GM10248 (cell line): ENCODE measurements around the gene ENC1.

ENCODE experiments used
- CTCF ChIA-PET: fragments of 300-600 bp; sonication (Branson Sonifier 250); formaldehyde crosslinking; extraction: SDS; loops from one replicate; lab custom pipeline; 2021; ENCODE audit warnings: antibody characterized with exemption; lab: Yijun Ruan, JAX
- POLR2A ChIA-PET: fragments of 350-650 bp; sonication (Branson Sonifier 250); formaldehyde crosslinking; extraction: SDS; loops from one replicate; lab custom pipeline; 2020; ENCODE audit warnings: antibody characterized with exemption; lab: Yijun Ruan, JAX
- DNase-seq: peaks from one replicate; pipeline ENCODE4 v3.0.0; 2012; ENCODE audit errors: extremely low spot score
- TF ChIP-seq, protein P1 (sequence below): IDR thresholded peaks from 2 replicates; pipeline ENCODE4 v1.5.1; 2012; ENCODE audit warnings: mild to moderate bottlenecking, low read depth; ENCODE audit errors: extremely low read depth, missing control alignments, control extremely low read depth

The ENC1 gene

DNA sequence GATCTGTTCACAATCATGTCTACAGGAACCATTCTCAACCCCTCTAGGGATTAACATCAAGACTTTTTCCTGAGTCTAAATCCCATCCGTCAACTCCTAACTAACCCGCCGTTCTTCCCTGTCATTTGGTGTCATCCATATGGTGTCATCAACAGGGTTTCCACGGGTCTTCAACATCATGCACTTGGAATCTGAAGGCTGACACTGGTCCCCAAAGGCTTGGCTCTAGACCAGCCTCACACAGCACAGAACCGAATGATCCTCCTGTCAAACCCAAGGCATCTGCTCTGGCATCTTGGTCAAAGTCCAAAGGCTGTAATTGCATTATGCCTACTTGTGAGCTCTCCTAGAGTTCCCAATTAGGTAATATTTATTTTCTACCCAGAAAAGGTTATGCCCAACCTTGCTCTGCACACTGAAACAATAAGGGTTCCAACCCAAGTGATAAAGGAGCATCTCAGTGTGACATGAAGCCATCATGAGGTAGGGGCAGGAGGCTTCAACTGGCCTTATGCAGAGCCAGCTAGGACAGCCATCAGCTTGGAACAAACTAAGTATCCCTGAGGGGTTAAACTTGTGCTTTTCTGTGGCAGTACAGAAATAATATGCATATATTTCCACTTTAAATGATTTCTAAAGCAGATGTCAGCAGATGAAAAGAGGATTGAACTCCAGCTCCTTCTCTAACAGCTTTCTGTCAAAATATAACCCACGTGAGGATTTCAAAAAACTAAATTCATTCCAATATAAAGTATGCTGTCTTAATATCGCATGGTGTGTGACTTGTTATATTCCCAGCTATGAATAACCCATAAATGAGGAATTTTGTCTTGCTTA is 13.9 kb downstream of the ENC1 start:
- CTCF ChIA-PET = interaction anchor here (1.0 to 1.8 kb wide), 4 partner anchors 9 to 725 kb away, joined by 3 to 5 read pairs (median 3); no protein-coding TSS in a partner anchor
- POLR2A ChIA-PET = no interaction called here
- DNase-seq = no peak
- TF ChIP-seq, protein P1, sequence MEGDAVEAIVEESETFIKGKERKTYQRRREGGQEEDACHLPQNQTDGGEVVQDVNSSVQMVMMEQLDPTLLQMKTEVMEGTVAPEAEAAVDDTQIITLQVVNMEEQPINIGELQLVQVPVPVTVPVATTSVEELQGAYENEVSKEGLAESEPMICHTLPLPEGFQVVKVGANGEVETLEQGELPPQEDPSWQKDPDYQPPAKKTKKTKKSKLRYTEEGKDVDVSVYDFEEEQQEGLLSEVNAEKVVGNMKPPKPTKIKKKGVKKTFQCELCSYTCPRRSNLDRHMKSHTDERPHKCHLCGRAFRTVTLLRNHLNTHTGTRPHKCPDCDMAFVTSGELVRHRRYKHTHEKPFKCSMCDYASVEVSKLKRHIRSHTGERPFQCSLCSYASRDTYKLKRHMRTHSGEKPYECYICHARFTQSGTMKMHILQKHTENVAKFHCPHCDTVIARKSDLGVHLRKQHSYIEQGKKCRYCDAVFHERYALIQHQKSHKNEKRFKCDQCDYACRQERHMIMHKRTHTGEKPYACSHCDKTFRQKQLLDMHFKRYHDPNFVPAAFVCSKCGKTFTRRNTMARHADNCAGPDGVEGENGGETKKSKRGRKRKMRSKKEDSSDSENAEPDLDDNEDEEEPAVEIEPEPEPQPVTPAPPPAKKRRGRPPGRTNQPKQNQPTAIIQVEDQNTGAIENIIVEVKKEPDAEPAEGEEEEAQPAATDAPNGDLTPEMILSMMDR = no peak

DNA sequence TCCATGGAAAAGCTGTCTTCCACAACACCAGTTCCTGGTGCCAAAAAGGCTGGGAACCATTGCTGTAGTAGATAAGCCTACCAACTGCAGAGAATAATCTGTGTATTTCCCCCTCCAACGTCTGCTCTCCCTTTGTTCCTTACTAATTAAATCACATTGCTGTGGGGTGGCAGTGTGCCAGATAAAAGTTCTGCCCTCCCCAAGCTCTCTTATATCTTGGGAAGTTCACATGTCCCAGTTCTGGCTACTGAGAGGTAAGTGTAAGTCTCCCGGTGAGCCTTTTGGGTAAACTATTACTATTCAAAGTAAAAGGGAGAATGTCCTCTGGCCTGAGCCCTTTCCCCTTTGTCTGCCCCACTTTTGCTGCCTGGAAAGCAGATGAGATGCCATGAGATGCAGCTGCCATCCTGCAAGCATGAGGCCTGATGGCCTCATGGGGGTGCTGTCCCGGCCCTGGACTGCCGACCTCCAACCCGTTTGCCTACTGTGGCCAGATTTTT is 14.7 kb downstream of the ENC1 start:
- TF ChIP-seq, protein P1 = no peak
- ChIA-PET POLR2A (no interaction called here), CTCF (interaction anchor here (1.0 to 1.8 kb wide), 2 partner anchors 12 to 724 kb away, joined by 3 to 5 read pairs; no protein-coding TSS in a partner anchor)
- DNase-seq = no peak

DNA sequence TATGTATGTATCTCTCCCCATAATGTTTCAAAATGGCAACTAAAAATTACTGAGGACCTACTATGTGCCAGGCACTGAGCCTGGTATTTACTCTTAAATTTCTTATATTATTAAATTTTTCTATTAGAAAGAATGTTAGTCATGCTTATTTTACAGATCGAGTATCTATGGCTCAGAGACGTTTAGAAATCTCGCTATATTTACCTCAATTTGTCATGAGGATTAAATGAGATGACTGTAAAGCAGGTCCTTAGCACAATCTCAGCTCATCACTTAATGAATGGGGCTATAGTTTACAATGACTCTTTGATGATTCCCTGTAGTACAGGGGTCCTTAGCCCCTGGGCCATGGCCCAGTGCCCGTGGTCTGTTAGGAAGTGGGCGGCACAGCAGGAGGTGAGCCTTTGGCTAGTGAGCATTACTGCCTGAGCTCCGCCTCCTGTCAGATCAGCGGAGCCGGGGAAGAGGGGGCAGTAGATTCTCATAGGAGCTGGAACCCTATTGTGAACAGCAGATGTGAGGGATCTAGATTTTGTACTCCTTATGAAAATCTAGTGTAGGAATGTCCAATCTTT is 15.5 kb downstream of the ENC1 start:
- POLR2A ChIA-PET = no interaction called here
- CTCF ChIA-PET = interaction anchor here (1.0 to 1.8 kb wide), 2 partner anchors 11 to 15 kb away, joined by 3 to 5 read pairs; partner anchors contain the start of gene ENC1
- DNase-seq = no peak
- TF ChIP-seq, protein P1 = no peak

DNA sequence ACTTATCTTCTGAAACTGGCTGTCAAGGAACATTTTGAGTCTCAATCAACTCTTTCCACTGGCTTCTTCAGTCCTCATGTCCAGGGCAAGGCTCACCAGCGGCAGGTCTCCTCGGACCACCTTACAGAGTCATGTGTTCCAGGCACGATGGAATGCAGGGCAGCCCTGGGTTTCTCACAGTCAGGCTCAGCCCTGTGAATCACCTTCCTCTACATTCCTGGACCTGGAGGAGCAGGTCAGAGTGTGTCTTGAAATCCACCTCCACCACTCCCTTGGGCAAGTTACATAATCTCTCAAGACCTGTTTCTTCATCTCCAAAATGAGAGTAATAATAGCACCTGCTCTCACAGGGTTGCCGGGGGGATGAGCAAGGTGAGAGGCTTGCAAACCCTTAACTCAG is 16.0 kb downstream of the ENC1 start:
- ChIA-PET POLR2A (no interaction called here), CTCF (interaction anchor here (1.0 kb wide), 1 partner anchor 16 kb away, joined by 3 read pairs; the partner anchor contains the start of gene ENC1)
- no peak for DNase-seq
- TF ChIP-seq, protein P1 = no peak

GRCh38 chr5:74623748-74624408 is 16.6 kb downstream of the ENC1 start:
- ChIA-PET POLR2A (no interaction called here), CTCF (interaction anchor here (0.9 kb wide), 1 partner anchor 10 kb away, joined by 4 read pairs; no protein-coding TSS in a partner anchor)
- TF ChIP-seq, protein P1 = no peak
- no peak for DNase-seq
